Measurements from ENCODE around the gene PTER.

PTER gene

DNA sequence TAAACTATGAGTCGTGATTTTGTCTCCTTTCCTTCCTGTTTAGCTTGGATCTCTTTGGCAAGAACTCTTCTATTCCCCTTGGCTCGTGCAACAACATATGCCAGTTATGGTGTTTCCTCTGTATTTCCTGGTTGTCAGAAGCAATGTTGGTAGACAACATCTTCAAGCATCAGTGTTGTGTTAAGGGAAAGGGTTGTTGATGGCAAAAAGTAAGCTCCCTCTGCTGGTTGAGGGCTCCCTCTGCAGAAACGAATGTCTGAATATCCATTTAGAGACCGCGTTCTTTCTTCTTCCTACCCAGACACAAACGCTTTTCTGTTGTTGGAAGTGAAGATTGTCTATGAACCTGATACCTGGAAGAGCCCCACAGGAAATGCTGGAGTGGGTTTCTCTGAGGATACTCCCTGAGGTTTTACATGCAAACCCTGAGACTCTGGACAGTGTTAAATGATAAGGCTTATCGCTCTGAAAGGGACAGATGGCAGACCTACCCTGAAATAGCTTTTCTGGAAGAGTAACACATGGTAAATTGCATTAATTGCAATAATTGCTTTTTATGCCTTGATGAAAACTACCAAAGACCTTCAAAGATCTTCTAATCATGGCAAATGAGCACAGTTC, 108.4 kb downstream of the PTER start:
- DNase-seq, result no peak

DNA sequence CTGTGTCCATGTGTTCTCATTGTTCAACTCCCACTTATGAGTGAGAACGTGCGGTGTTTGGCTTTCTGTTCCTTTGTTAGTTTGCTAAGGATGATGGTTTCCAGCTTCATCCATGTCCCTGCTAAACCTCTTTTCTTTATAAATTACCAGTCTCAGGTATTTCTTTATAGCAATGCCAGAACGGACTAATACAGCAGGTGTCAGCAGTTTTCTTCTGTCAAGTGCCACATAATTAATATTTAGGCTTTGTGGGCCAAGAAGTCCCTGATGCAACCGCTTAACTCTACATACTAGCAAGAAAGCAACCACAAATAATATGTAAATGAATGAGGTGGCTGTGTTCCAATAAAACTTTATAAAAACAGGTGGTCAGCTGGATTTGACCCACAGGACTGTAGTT, 111.2 kb downstream of the PTER start:
- DNase-seq, result no peak

DNA sequence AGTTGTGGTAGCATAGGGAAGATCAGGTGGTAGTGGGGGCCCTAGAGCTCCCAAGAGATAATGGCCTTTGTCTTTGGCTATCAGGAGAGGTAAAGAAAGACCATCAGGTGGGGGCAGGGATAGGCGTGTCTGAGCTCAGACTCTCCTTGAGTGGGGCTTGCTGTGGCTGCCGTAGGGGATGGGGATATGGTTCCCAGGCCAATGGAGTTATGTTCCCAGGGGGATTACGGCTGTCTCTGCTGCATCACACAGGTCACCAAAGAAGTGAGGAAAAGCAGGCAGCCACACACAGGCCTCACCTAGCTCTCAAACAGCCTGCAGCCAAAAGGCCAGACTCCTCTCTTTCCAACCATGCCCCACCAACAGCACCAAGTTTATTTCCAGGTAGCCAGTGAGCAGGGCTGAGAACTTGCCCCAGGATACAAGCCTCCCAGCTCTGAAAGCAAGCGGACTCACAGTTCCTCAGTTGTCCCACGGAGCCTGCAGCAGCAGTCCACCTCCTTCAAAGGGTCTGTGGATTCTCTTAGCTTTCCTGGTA, 122.5 kb downstream of the PTER start:
- no peak for DNase-seq

DNA sequence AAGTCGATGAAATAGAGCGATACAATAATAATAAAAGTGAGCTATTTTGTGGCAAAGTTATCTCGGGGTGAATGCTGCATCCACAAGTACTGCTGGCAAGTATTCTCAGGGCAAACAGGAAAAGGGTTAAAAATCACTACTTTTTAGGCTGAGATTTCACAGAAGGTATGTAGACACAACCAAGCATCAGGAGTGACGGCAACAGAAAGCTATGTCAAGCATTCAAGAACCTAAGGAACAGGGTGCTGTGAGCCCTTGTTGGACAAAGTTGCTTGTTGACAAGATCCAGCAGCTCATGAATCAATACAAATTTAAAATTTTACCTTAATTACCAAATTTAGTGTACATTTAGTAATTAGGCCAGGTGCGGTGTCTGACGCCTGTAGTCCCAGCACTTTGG, 126.1 kb downstream of the PTER start:
- no peak for DNase-seq

Measured in KG1 (cell line).